ENCODE data around the gene FBXL19. TPM values are rescaled to one million over a fixed set of nuclear protein-coding genes. Genes with fewer than 3 reads are reported as not detected.

The FBXL19 gene
- total and polyA plus RNA-seq, 2 of the 8 experiments (the other 6 are each of a cell fraction or from before 2014, with no cell fraction given): 47.2 to 72.2 TPM

- TF ChIP-seq CTCF (IDR thresholded peaks at IDR 0.05; ENCODE audit: control extremely low read depth in 1 of 3, insufficient read depth in 1 of 3, low read depth in 1 of 3, low read length in 3 of 3): no peak
- TF ChIP-seq TAF7 (optimal IDR thresholded peaks at IDR 0.05; ENCODE audit: borderline replicate concordance, low read depth, low read length): no peak
- TF ChIP-seq, protein P1, sequence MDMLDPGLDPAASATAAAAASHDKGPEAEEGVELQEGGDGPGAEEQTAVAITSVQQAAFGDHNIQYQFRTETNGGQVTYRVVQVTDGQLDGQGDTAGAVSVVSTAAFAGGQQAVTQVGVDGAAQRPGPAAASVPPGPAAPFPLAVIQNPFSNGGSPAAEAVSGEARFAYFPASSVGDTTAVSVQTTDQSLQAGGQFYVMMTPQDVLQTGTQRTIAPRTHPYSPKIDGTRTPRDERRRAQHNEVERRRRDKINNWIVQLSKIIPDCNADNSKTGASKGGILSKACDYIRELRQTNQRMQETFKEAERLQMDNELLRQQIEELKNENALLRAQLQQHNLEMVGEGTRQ (IDR thresholded peaks at IDR 0.05; ENCODE audit: low read length): no peak
- TF ChIP-seq POLR2A (IDR thresholded peaks at IDR 0.05; ENCODE audit: control extremely low read depth in 1 of 2, low read depth in 2 of 2, low read length in 2 of 2): no peak
- no peak for TF ChIP-seq YY1 (IDR thresholded peaks at IDR 0.05; ENCODE audit: low read depth, low read length)
- TF ChIP-seq MAFK (IDR thresholded peaks at IDR 0.05; ENCODE audit: low read depth, low read length): no peak
- TF ChIP-seq SIX5 (IDR thresholded peaks at IDR 0.05; ENCODE audit: low read depth, low read length): no peak
These were observed 4.8 kb upstream of the FBXL19 start (continued) for GRCh38 chr16:30918614-30919013.
